Hepatocyte (in vitro differentiated cells): ENCODE measurements around the gene RNF111. TPM values are rescaled to one million over a fixed set of nuclear protein-coding genes. Genes with fewer than 3 reads are reported as not detected.

Source experiments
- DNase-seq: peaks from one replicate; pipeline ENCODE4 v3.0.0-alpha.2; 2016; ENCODE audit warnings: low spot score
- H2AFZ ChIP-seq: fragments of 200-600 bp; sonication (generic); 2 replicates; pipeline ENCODE4 v1.6.0; 2016; ENCODE audit warnings: antibody characterized with exemption, mild to moderate bottlenecking
- H3K27ac ChIP-seq: fragments of 200-600 bp; sonication (generic); 2 replicates; pipeline ENCODE4 v1.5.1; 2016; ENCODE audit warnings: mild to moderate bottlenecking
- H3K27me3 ChIP-seq: fragments of 200-600 bp; sonication (generic); 2 replicates; pipeline ENCODE4 v1.6.1; 2016
- H3K36me3 ChIP-seq: fragments of 200-600 bp; sonication (generic); replicated peaks from 2 replicates; pipeline ENCODE4 v1.5.1; 2016; ENCODE audit warnings: low read depth; ENCODE audit not compliant: insufficient read depth
- H3K4me1 ChIP-seq: fragments of 200-600 bp; sonication (generic); 2 replicates; pipeline ENCODE4 v1.5.1; 2016; ENCODE audit warnings: mild to moderate bottlenecking, moderate library complexity; ENCODE audit not compliant: insufficient read depth
- H3K4me2 ChIP-seq: fragments of 200-600 bp; sonication (generic); 2 replicates; pipeline ENCODE4 v1.6.0; 2016
- H3K4me3 ChIP-seq: fragments of 200-600 bp; sonication (generic); 2 replicates; pipeline ENCODE4 v1.5.1; 2016; ENCODE audit warnings: mild to moderate bottlenecking
- H3K79me2 ChIP-seq: fragments of 200-600 bp; sonication (generic); 2 replicates; pipeline ENCODE4 v1.6.0; 2017; ENCODE audit warnings: mild to moderate bottlenecking
- H3K9me2 ChIP-seq: fragments of 200-600 bp; sonication (generic); replicated peaks from 2 replicates; pipeline ENCODE4 v1.6.0; 2017; ENCODE audit warnings: mild to moderate bottlenecking; ENCODE audit not compliant: insufficient read depth
- H3K9me3 ChIP-seq: fragments of 200-600 bp; sonication (generic); 2 replicates; pipeline ENCODE4 v1.5.1; 2016; ENCODE audit warnings: low read depth, mild to moderate bottlenecking
- H4K20me1 ChIP-seq: fragments of 200-600 bp; sonication (generic); 2 replicates; pipeline ENCODE4 v1.6.0; 2016; ENCODE audit warnings: mild to moderate bottlenecking; ENCODE audit not compliant: insufficient read depth, poor library complexity, severe bottlenecking
- CTCF ChIP-seq: fragments of 200-600 bp; sonication (generic); IDR thresholded peaks from 2 replicates; pipeline ENCODE4 v1.5.1; 2016; ENCODE audit warnings: antibody characterized with exemption, mild to moderate bottlenecking; ENCODE audit not compliant: poor library complexity
- EZH2 ChIP-seq: fragments of 200-600 bp; sonication (generic); IDR thresholded peaks from 2 replicates; pipeline ENCODE4 v1.6.1; 2016; ENCODE audit warnings: antibody characterized with exemption, mild to moderate bottlenecking, borderline replicate concordance
- EZH2phosphoT487 ChIP-seq: fragments of 200-600 bp; sonication (generic); IDR thresholded peaks from one replicate; pipeline ENCODE4 v1.6.1; 2018; ENCODE audit warnings: antibody characterized with exemption, mild to moderate bottlenecking, low read depth, moderate library complexity; ENCODE audit not compliant: unreplicated experiment, severe bottlenecking
- WGBS: methylation state at CpG from one replicate; pipeline ENCODE4 v1.1.6; 2016; ENCODE audit warnings: low lambda C conversion rate; ENCODE audit errors: missing lambda C conversion rate; 5-methylcytosine and 5-hydroxymethylcytosine counted together
- polyA plus RNA-seq: library from polyadenylated mRNA; unstranded; fragments of >200 nt; fragmentation: Nextera tagmentation; extraction: Ambion mirVana; gene quantifications from 2 replicates; pipeline ENCODE4 v1.2.1, GENCODE V29; 2016
- total RNA-seq: library from RNA; depleted of rRNA; stranded (reverse); fragments of >200 nt; gene quantifications from 2 replicates; pipeline ENCODE4 v1.2.3, GENCODE V29; 2014

RNF111 gene
- total and polyA plus RNA-seq, 2 experiments from 2014 or later: 11.3 to 22.1 TPM

DNA sequence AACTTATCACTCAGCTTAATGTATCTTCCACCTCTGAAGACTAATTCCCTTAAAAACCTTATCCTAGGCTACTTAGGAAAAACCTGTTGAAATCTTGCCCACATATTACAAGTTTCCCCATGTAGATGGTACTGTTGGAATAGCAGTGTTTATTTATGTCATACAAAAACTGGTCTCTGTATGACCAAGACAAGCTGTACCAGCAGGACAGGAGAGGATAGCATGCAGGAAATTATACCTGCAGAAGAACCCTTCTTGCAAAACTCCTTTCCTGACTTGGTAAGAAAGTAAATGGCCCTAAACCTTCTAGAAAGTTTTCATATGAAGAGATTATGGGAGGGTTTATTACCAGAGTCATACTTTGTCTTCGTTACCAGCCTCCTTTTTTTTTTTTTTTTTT lies 25.3 kb upstream of the RNF111 start:
- no peak for DNase-seq
- H3K9me3 ChIP-seq: no peaks in the 10 kb centered on the region
- TF ChIP-seq EZH2phosphoT487 (no peak), EZH2 (no peak), CTCF (no peak)

DNA sequence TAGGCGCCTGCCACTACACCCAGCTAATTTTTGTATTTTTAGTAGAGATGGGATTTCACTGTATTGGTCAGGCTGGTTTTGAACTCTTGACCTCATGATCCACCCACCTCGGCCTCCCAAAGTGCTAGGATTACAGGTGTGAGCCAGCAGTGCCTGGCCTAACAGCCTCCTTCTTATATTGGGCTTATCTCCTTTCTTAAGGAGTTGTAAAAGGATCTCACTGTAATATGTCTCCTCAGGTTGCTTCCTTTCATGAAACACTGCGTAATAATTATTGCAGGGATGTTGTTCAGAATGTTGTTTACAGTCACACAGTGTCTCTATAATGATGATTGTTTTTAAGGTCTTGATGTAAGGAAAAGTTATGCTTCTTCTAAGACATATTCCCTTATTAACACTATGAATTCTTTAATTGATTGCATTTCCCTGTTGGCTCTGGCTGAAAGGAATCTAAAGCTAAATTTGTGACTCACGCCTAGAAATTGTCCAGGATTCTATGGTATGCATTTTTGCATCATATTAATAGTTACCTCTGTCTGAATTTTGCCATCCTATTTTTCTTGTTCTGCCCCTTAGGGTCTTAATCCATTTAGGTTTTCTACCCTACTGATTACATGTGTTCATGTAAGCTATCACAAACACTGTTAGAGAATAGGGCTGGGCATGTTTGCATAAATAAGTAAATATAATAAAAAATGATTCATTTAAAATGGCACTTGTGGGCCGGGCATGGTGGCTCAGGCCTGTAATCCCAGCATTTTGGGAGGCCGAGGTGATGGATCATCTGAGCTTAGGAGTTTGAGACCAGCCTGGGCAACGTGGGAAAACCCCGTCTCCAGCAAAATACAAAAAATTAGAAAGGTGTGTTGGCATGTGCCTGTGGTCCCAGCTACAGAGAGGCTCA lies 24.5 kb upstream of the RNF111 start:
- Histone ChIP-seq H3K9me2 (no peaks in the 10 kb centered on the region), H4K20me1 (no peaks in the 10 kb centered on the region), H3K79me2 (no peaks in the 10 kb centered on the region), H3K27ac (no peak overlapping the region), H3K4me3 (no peak overlapping the region), H3K4me2 (no peak overlapping the region), H3K9me3 (no peaks in the 10 kb centered on the region), H3K36me3 (no peaks in the 10 kb centered on the region), H3K4me1 (no peaks in the 10 kb centered on the region), H3K27me3 (no peaks in the 10 kb centered on the region), H2AFZ (no peak overlapping the region)
- WGBS: 79% methylated on average over 8 of the region's 8 CpGs
- peak; percentile 8 for DNase-seq
- TF ChIP-seq CTCF (no peak), EZH2phosphoT487 (no peak), EZH2 (no peak)

More for the DNA sequence above, 25.3 kb upstream of the RNF111 start:
- Histone ChIP-seq H3K9me2 (no peaks in the 10 kb centered on the region), H3K36me3 (no peaks in the 10 kb centered on the region), H3K27me3 (no peaks in the 10 kb centered on the region), H3K27ac (no peak overlapping the region), H3K4me1 (no peaks in the 10 kb centered on the region), H3K4me3 (no peak overlapping the region), H4K20me1 (no peaks in the 10 kb centered on the region), H2AFZ (no peak overlapping the region), H3K4me2 (no peak overlapping the region), H3K79me2 (no peaks in the 10 kb centered on the region)
- 75% methylated on average over 1 of the region's 1 CpG for WGBS

DNA sequence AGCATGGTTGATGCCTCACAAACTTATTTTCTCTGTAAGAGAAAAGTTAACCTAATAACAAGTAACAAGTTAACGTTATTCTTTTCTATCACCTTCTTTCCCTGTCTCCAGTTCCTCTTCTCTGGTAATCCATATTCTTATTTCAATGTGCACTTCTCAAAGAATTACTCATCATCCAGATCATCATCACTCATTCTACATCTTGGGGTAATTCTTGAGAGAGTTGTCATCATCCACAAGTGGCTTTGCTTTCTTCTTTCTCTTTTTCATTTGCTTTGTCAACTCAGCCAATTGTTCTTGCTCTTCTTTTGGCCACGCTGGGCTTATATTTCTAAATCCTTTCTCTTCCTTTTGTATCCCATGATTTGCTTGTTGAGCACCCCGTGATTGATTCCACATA lies 20.8 kb upstream of the RNF111 start:
- H3K36me3 ChIP-seq: no peaks in the 10 kb centered on the region
- no peak for DNase-seq
- H3K27me3 ChIP-seq: no peaks in the 10 kb centered on the region
- H3K79me2 ChIP-seq: no peaks in the 10 kb centered on the region
- no peak overlapping the region for H3K4me2 ChIP-seq
- H3K9me2 ChIP-seq: no peaks in the 10 kb centered on the region
- H3K4me3 ChIP-seq: no peak overlapping the region
- TF ChIP-seq CTCF: no peak
- no peak for TF ChIP-seq EZH2
- no peak for TF ChIP-seq EZH2phosphoT487
- H3K27ac ChIP-seq: no peak overlapping the region
- H4K20me1 ChIP-seq: no peaks in the 10 kb centered on the region
- 79% methylated on average over 3 of the region's 3 CpGs for WGBS
- H3K4me1 ChIP-seq: no peaks in the 10 kb centered on the region
- no peak overlapping the region for H2AFZ ChIP-seq
- H3K9me3 ChIP-seq: no peaks in the 10 kb centered on the region
